SKM-1 treated with dmso at 0.1 percent for 144 hours (cell line): Measurements from ENCODE around the gene MAPK4.
"Not testable (repeated sequence)": the region's sequence is repeated elsewhere in the genome, so short reads cannot be mapped to it uniquely, and the experiment has no call there.

Experiments used
- DNase-seq: peaks from one replicate; lab custom pipeline; 2025; ENCODE audit not compliant: unreplicated experiment; lab: John Stamatoyannopoulos, UW

Gene MAPK4

GRCh38 chr18:50559752-50560680, at the start of gene MAPK4:
TSS of gene MAPK4 (plus strand) at chr18:50560087. CDS start at chr18:50663959, 103,872 bp downstream.
- DNase-seq = peak; percentile 6

- peak; percentile 13 for DNase-seq
Observed at GRCh38 chr18:50517277-50517676, 42.6 kb upstream of the MAPK4 start.

- DNase-seq = no peak
Observed at GRCh38 chr18:50518787-50519546, 40.9 kb upstream of the MAPK4 start.

- DNase-seq = no peak
Observed at GRCh38 chr18:50523165-50523564, 36.7 kb upstream of the MAPK4 start.

- no peak for DNase-seq
Observed at GRCh38 chr18:50527636-50528307, 32.1 kb upstream of the MAPK4 start.

GRCh38 chr18:50528806-50529205, 31.1 kb upstream of the MAPK4 start:
- DNase-seq = no peak

GRCh38 chr18:50533822-50534221, 26.1 kb upstream of the MAPK4 start:
- not testable (repeated sequence) for DNase-seq

GRCh38 chr18:50544476-50544875, 15.4 kb upstream of the MAPK4 start:
- not testable (repeated sequence) for DNase-seq

GRCh38 chr18:50545936-50546335, 14.0 kb upstream of the MAPK4 start:
- no peak for DNase-seq

GRCh38 chr18:50548160-50548559, 11.7 kb upstream of the MAPK4 start:
- no peak for DNase-seq

GRCh38 chr18:50551651-50552050, 8.2 kb upstream of the MAPK4 start:
- DNase-seq = not testable (repeated sequence)

GRCh38 chr18:50558157-50558556, 1.7 kb upstream of the MAPK4 start:
- no peak for DNase-seq

- no peak for DNase-seq
Observed at GRCh38 chr18:50558948-50559751, 737 bp upstream of the MAPK4 start.

GRCh38 chr18:50560681-50561629, 1.1 kb downstream of the MAPK4 start:
- DNase-seq = no peak

- not testable (repeated sequence) for DNase-seq
Observed at GRCh38 chr18:50562258-50562657, 2.4 kb downstream of the MAPK4 start.

- DNase-seq = no peak
Observed at GRCh38 chr18:50562686-50563085, 2.8 kb downstream of the MAPK4 start.

- no peak for DNase-seq
Observed at GRCh38 chr18:50563376-50563775, 3.5 kb downstream of the MAPK4 start.

GRCh38 chr18:50569930-50570329, 10.0 kb downstream of the MAPK4 start:
- DNase-seq = no peak

- DNase-seq = no peak
Observed at GRCh38 chr18:50571606-50572005, 11.7 kb downstream of the MAPK4 start.
